Activated naive CD4-positive, alpha-beta T cell treated with anti-CD3 and anti-CD28 coated beads, Interleukin-2, amount 50 U/mL, for 16 hours (primary cell): ENCODE measurements around the gene MTNR1A.
A peak's percentile ranks its signal among the peaks of the same experiment; 100 is the strongest.

Experiments used
- DNase-seq: peaks from one replicate; pipeline ENCODE4 v3.0.0-alpha.2; 2020

The MTNR1A gene

DNA sequence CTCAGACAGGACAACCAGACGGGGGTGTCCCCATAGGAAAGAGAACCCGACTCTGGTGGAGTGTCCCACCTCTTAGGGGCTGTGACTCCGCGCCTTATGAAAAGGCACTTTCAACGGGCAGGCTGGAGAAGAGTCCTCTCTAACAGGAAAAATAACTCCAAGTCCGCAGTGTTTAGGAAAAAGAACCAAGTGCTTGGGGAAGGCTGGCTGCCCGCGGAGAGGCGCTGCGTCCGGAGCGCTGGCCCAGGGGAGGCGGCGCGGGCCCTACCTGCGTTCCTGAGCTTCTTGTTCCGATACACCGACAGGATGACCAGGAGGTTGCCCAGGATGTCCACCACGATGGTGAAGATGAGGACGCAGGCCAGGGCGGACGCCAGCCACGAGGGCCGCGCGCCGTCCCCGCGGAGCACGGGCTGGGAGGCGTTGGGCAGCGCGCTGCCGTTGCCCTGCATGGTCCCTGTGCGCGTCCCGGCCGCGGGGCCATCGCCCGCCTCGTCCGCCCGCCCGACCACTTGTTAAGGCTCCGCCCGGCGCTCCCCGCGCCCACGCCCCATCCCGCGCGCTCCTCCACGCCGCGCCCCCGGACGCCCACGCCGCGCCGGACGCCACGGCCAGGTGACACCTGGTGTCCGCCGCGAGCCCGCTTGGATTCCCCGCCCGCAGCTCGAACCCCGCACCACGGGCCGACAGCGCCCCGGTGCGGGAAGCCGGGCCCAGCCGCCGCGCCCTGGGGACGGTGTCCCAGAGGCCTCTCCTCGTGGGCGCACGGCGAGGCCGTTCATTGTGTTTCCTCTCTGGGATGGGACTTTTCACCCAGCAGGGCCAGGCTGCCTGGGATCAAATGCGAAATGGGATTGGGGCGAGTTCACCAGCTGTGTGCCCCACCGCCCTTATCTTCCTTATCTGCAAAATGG is at the start of gene MTNR1A:
MTNR1A (minus strand) TSS at position 654 of the 914 bp plus-strand sequence; CDS start at position 452, 202 bp downstream.
- no peak for DNase-seq

DNA sequence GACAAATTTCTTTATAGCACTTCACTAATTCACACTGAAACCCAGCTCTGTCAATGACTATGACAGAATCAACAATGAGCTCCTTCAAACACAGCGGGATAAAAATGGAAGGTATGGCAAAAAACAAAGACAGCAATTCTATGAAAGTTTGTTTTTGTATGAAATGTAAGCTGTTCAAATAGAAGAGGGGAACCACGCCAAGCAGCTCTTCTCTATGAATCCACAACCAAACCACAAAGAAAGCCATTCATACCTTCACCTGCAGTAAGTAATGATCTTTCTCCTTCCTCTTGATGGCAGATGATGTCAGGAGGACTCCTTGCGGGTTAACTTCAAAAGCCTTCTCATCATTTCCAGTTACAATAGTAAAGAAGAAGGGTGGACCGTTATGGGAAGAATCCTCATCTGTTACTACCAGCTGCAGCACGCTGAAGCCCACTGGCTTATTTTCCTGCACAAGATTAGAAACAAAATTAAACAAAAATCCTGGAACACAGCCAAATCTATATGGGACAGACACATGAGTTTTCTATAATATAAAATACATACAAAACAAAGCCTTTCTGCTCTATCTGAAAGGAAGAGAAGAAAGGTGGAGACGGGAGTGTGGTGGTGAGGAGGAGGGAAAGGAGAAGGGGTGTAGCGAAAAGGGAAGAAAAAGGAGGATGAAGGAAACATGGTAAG is 48.9 kb upstream of the MTNR1A start:
- no peak for DNase-seq

DNA sequence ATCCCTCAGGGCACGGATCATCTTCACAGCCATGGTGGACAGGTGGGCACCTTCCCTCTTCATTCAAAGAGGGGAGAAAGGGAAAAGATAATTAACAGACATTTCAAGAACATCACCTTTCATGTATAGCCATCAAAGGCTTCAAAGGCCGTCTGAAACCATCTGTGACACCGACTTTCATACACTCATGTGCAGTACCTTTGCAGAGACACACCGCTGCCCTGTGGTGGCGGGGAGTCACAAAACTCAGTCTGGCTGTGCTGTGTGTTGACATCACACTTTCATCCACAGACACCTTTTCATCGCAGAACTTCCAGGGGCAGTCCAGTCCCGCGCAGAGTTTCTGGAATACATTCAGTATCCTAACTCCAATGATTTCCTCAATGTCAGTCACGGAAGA is 47.6 kb upstream of the MTNR1A start:
- DNase-seq: no peak

DNA sequence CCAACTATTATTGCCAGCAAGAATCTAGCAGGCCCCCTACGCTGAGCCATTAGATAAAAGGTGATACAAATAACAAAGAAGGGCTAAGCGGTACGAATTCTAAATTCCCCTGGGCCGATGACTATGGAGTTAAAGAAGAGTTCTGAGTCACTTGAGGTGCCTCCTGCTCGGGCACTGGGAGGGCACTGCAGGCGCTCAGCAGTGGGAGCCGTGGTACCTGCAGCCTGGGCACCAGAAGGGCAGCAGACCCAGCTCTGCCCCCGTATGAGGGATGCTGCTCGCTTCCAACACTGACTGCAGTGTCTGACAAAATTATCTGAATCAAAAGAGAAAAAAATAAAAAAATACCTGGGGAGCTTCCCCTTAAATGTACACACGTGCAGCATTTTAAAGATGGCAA is 44.1 kb upstream of the MTNR1A start:
- DNase-seq: no peak

DNA sequence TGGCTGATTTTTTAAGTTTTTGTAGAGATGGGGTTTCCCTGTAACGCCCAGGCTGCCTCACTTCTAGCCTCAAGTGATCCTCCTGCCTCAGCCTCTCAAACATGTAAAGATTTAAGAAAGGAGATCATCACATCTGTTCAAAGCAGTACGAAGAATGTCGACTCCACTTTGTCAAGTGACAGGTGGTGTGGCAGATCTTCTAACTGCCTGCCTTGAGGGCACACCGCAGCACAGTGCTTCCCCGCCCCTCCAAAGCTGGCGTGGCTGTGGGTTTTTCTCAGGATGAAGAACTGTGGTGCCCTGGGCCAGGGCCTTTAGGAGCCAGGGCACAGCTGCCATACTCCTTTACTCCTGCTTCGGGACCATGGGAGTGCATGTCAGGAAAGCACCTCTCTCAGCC is 43.3 kb upstream of the MTNR1A start:
- no peak for DNase-seq

DNA sequence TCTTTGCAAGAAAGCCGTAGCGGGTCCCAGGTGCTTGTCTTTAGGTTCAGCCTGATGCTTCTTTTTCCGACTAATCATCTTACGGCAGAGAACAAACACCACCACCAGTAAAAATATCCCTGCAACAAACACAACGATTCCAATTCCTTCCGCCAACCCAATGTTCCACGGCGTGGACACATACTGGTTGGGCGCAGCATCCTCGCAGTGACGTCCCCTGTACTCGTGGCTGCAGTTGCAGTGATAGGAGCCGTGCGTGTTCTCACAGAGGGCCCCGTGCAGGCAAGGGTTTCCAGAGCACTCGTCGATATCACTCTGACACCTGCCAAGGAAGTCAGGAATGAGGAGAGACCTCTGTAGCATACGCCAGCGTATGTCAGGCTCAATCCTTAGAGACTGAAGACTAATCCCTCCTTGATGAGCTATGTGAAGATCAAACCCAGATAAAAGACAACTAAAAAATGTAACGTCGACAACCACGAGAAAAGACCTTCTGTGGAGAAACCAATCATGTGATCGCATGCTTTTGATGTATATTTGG is 41.6 kb upstream of the MTNR1A start:
- no peak for DNase-seq

DNA sequence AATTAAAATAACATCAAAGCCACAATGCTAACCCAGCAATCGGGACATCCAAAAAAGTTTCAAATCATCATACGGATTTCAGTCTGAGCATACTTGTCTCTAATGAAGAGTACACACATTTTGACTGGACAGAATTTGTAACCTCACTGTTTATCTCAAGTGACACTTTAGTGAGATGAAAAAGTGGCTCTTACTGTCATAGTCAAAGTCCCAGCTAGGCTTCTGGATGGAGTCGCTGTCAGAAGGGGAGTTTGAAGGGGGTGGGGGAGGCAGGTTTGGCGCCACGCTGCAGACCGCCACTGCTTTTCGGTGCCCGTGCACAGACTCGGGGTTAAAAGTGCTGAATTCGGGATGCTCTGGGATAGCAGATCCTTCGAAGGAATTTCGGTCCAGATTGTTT is 41.0 kb upstream of the MTNR1A start:
- DNase-seq: no peak

DNA sequence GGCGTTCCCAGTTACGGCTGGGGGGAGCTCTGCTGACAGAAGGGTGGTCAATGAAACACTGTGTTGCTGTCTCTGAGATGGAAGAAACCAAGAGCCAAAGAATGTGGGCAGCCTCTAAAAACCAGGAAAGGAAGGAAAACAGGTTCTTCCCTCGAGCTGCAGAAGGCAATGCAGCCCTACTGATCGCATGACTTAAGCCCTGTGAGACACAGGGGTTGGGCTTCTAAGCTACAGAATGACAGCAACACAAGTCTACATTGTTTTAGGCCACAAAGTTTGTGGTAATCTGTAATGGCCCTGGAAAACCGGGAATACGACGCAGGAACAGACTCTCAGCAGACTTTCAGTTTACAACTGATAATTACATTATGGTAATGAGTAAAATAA is 38.2 kb upstream of the MTNR1A start:
- DNase-seq: no peak

DNA sequence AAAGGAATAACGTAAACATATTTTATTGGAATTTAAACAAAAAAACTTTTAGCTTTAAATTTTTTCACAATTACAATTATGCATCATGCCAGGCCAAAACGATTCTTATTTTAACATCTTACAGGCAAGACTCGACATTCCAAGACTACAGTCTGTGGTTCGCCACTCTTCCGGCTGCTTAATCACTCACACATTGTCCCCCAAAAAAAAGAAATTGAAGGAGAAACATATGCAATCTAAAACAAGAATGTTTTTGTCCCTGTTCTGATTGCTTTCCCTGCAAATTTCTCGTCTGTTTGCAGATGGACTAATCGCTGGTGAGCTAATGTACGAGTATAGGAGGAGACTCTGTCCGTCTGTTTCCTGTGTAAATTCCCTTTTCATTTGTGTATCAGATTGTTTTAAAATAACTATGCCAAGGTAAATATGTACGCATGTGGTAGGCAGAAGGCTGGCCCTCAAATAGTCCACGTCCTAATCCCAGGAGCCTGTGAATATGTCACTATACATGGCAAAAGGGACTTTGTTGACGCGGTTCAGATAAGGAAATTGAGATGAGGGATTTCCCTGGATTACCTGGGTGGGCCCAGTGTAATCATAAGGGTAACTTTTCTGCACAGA is 37.7 kb upstream of the MTNR1A start:
- DNase-seq: no peak

DNA sequence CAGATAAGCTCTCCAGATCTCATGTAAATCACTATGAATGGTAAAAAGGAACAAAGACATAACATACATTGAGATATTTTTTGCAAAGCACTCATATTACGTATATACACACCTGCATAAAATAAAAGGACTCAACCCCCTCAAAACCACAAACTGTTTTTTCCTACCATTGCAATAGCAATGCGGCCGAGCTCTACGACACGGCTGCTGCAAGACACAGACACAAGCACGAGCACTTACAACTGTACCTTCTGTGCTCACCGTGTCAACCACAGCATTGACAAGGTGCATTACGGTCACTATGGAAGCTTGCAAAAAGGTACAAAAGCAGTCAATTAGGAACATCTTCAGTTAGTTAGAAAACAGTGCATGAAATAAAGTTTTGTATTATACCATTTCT is 37.1 kb upstream of the MTNR1A start:
- no peak for DNase-seq

DNA sequence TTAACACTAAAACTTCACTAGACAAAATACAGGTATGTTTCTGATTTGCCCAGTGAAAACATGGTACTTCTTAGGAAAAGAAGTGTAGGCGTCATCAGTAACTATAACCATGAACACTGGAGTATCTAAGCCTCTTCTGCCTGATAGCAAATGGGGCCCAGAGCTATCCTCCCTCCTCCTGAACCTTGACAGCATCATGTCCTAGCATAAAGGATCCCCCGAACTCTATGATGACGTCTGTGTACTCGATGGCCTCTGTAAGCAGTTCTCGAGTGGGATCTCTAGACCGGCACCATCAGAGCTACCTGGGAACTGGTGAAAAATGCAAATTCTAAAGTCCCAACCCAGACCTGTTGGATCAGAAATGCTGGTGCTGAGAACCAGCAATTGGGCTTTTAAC is 36.3 kb upstream of the MTNR1A start:
- DNase-seq: no peak

DNA sequence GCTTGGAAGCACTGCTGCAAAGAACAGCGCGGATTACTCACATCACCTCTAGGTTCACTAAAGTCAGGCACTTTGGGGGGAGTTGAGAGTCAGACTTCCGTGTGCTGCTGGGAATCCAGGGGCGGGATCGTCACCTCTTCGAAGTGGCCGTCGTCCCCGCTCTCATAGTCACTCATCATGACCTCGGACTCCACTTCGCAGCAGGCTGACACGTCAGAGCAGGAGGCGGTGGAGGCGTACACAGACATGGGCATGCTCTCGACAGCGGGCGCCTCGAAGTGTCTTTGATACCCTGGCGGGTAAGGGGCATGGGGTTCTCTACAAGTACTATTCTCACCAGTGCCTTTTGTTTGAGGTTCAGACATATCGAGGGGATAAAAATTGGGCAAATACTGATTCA is 33.1 kb upstream of the MTNR1A start:
- no peak for DNase-seq

DNA sequence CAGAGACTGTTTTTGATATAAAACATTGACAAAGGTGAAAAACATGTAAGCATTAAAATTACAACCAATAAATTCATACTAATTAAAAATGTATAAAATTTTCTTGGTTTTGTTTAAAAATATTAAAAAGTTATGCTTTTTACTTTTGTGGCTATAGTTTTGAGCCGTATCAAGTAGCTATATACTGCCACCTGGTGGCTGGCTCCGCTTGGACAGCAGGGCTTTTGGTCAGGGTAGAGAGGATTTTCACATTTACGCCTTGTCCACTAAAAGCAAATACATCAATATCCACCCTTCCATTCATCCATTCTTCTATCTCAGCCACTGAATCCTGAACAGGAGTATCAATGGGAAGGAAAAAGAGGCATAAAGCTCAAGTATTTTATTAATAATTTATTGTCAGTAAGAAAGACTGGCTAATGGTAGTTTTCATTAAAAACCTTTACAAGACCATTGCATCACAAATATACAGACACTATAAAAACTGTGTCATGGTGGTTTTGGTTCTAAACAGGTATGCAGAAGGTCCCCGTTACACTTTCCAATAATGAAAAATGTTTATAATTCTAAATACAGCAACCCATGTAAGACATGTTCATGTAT is 32.1 kb upstream of the MTNR1A start:
- DNase-seq: peak; percentile 56

DNA sequence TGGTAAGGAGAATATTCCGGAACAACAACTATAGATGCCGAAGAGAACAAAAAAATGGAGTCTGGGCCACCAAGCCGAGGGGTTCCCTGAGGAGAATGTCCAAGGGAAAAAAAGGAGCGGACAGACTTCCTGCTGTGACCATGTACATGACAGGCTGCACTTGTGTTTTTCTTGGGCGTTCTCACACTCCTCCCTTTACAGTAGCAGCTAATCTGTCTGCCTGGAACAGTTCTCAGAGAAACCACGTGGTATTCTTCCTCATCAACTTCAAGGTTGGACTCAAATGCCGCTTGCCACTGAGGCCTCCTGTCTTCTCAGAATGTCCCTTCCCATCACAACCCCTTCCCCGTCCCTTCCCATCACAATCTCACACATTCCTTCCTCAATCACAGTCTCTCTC is 30.8 kb upstream of the MTNR1A start:
- DNase-seq: no peak

DNA sequence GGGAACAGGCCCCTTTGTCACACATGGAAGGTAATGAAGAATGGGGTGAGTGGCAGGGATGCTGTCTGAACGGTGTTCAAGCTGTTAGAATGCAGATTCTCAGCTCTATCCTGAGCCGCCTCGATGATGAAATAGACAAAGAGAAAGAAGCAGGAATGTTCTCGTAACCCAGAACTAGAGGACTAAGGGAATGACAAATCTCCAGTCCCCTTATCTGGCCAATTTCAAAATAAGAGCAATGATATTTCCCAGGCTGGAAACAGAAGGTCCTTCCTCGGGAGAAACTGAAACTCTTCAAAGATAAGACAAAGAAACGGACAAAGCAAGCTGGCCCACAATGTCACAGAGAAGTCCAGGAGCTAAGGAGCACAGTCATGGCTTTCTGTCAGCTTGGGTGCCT is 29.5 kb upstream of the MTNR1A start:
- DNase-seq: no peak

DNA sequence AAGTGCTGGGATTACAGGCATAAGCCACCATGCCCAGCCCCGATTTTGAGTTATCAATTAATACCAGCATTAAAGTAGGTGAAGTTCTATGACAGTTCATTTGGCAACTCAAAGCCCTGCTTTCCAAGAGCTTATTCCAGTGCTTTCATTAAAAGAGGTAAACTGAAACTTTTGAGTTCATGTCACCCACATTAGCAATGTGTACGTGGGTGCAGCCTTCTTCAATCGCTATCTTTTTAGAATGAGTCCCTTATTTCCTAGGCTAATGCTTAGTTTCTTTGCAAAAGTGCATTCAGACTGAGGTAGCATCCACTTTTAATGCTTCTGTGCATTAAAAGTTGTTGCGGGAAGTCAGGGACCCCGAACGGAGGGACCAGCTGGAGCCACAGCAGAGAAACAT is 26.1 kb upstream of the MTNR1A start:
- DNase-seq: no peak

DNA sequence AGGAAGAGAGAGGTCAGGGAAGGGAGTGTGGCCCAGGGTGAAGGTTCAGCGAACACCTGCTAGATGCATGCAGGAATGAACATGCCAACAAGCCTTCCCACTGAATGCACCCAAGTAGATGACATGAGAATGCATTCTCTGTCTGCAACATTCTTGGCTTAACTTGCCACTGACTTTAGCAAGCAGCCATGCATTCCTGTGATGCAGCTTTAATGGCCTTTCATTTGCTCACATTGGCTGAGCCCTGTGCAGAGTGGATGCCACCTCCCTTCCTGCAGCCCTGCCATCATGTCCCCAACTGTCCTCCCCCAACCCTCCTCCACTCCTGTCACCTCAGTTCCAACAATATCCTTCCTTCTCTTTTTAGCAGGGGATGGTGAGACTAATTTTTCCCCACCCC is 25.3 kb upstream of the MTNR1A start:
- no peak for DNase-seq

DNA sequence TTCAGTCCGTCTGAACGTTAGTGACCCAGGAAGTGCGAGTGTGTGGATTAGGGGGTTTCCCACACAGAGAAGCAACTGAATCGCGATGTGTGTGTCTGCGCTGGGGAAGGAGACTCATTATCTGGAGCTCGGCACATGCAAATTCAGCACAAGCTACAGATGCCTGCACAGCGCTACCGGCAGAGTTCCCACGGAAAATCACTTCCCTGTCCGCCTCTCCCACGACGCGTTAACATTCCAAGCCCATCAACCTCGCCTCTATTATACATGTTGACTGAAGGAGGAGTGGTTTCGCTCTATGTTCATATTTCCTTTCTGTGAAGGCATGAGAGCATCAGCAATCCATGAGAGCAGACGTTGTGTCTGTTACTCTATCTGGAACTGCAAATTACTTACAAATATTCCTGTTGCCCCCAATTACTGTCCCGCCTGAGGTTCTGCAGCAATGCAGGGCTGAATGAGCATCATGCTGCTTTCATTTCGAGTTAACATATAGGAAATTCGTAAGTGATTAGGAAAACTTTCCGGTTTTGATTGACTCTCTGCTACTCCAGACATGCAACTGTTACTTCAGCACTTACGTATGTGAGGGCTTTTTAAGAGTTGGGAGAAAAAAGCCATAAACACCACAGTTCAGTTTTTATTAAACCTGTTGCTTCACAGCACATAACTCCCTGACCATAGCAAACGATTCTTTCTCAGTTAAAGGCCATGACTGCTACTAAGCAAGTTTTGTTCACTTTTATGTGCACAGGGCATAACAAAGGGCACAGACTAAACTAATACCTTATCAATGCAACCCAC is 15.0 kb upstream of the MTNR1A start:
- DNase-seq: no peak

DNA sequence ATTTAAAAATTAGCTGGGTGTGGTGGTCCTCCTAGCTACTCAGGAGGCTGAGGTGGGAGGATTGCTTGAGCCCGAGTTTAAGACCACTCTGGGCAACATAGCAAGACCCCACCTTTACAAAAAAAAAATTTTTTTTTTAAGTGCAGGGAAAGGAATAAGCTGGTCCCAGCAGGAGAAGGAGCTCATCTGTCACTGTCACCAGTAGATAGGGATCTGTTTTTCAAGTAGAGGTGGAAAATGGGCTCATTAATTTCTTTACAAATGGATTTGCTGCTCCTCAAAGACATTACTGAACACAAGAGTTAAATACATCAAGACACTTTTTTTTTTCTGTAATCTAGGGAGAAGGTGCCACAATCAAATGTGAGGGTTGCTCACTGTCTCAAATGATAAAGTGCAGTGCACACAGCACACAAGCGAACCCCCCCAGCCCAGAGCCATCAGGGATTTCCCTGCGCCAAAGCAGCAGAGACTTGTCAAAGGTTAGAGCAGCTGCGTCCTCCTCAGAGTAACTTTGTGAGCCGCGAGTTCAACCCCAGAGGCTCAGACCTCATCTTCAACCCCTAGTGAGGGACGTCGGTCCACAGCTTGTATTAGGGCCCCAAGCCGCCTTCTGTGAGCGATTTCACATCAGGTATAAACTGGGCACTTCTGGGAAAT is 14.3 kb upstream of the MTNR1A start:
- no peak for DNase-seq

DNA sequence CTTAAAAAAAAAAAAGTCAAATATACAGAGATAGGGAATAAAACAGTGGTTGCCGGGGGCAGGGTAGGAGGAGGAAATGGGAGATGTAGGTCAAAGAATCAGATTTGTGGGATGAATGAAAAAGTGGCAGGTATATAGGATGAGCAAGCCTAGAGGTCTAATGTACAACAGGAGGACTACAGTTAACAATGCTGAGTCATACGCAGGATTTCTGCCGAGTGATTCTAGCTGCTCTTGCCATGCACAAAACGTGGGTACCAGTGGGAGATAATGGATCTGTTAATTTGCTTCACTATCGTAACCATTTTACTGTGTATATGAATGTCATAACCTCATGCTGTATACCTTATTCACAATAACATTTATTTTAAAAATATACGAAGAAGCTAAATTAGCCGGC is 10.7 kb upstream of the MTNR1A start:
- DNase-seq: no peak

DNA sequence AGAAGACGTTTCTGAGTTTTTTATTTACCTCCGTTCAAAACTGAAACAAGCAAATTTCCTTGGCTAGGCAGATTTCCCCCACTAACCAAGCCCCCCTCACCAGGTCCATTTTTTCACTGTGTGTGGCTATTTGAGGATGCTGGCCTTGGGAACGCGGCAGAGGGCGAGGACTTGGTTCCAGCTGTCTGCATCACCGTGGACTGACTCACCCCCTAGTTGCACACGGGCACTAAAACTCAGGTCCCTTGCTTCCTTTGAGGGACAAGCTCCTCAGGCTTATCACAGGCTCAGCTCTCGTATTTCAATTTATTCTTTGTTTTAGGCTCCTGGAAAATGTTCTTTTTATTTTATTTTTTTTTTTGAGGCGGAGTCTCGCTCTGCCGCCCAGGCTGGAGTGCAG is 8.4 kb upstream of the MTNR1A start:
- DNase-seq: no peak

DNA sequence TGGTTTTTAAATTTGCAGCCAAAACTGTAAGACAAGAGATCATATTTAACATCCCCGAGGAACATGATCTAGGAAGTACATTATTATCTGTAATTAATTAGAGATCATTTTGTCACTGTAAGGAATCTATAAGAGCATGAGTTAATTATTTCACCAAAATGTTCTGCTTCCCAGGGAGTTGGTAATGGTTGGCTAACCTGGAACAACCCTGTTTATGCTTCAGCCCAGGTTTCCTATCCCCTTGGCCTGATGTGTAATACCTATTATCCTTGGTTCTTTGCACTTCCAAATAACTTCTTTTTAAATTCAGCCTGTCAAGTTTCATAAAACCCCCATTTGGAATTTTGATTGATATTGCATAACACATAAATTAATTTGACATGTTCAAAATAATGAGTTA is 6.4 kb upstream of the MTNR1A start:
- DNase-seq: no peak
